HG02870 (cell line): ENCODE data around the gene FRMD4A.

Source experiments
- ATAC-seq: cut with Tn5 transposase; IDR thresholded peaks from one replicate; pipeline ENCODE4 v1.9.1; 2021; ENCODE audit warnings: mild to moderate bottlenecking, moderate library complexity; ENCODE audit not compliant: unreplicated experiment

Gene FRMD4A

DNA sequence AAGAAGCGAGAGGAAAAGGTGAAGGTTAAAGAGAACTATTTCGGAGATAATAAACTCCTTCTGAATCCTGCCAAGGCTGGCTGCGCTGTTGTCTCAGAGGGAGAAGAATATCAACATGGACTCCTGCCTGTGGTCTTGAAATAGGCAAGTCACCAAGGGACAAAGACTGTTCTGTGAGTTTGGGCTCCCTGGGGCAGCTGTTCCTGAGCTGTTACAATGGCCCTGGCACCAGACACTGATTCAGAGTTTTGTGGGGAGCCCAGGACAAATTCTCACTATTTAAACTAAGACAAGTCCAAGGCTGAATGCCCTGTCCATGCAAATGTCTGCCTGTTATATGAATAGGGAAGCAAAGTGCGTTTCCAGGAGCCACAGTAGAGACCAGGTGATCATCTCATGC is 662.6 kb downstream of the FRMD4A start:
- ATAC-seq = no peak

DNA sequence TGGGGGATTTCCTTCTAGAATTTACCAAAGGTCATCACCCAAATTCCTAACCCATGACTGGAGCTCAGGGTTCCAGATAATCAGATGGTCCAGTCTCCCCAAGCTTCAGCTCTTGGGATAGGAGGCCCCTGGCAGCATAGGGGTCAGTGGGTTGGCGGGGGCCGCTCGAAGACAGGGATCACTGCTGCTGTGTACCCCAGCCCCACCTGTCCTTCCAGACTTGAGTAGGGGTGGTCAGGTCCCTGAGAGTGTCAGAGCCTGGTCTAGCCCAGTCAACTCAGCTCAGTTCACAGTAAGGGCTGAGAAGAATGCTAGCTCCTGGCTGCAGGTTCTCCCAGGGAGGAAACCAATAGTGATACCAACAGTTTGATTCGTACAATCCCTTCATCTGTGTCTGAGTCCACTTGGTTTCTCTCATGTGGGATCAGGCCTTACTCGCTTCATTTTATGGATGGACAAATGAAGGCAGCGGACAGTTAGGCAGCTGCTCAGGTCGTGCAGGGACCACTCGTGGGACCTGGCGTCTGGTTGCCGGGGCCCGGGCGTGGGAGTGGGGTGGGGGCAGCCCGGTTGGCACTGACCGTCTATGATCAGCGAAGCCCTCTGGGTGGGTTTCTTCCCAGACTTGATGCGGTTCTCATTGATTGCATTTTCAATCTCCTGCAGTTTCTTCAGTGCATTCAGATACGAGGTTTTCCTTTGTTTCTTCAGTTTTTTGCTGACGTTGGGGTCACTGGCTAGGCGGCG is 665.0 kb downstream of the FRMD4A start:
- no peak for ATAC-seq

DNA sequence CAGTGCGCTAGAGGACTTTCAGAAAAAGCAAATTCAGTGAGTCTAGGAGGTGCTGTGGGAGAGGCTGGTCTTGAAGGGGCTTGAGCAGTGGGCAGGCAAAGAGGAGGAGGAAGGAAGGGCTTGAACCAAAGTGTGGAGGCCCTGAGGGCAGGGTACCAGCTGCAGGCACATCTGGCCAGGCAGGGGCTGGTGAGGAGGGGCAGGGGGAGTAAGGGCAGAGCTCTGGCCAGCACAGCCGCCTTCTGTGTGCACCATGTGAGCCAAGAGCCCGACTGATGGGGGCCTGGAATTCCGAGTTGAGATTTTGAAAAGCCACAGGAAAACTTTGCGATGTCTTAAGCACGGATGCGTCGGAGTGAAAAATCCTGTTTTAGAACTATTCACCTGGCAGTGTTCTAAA is 669.5 kb downstream of the FRMD4A start:
- no peak for ATAC-seq

DNA sequence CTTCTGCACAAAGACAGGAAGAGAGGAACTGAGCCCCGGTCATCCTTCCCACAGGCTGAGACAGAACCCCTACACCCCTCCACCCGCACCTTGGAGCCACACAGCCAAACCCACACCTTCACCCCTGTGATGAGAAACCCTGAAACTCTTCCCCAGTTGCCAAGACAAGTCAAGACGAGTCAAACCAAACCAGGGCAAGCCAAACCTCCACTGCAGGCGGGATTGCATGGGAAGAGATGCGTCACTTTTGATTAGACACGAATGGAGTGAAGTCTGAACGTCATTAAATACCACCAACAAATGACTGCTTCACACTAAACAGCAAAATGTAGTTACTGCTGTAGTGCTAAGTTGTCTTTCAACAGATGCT is 670.2 kb downstream of the FRMD4A start:
- ATAC-seq = no peak

DNA sequence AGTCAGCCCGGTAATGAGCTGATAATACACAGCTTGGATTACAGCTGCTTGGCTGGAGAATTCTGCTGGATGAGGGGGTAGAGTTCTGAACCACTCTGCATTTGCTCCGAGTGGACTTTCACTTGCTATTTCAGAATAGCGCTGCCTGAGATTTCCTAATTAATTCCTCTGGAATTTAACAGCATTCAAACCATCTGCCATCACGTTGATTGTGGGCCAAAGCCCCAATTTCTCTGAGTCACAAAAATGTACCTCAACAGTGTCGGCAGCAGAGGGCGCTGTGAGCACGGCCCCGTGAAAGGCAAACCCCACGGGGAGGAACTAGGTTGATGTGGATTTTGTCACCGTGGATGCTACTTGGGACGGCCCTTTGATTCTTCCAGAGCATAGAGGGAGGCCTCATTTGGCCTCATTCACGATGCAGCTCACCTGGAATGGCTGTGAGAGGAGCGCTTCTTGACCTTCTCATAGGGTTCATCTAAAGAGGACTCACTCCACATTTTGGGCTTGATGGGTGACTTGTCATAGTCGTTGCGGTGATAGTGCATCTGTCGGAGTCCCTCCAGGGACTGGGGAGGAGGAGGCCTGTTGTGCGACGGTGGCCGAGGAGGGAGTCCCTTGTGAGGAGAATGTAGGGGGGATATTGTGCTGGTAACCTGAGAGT is 670.7 kb downstream of the FRMD4A start:
- no peak for ATAC-seq

DNA sequence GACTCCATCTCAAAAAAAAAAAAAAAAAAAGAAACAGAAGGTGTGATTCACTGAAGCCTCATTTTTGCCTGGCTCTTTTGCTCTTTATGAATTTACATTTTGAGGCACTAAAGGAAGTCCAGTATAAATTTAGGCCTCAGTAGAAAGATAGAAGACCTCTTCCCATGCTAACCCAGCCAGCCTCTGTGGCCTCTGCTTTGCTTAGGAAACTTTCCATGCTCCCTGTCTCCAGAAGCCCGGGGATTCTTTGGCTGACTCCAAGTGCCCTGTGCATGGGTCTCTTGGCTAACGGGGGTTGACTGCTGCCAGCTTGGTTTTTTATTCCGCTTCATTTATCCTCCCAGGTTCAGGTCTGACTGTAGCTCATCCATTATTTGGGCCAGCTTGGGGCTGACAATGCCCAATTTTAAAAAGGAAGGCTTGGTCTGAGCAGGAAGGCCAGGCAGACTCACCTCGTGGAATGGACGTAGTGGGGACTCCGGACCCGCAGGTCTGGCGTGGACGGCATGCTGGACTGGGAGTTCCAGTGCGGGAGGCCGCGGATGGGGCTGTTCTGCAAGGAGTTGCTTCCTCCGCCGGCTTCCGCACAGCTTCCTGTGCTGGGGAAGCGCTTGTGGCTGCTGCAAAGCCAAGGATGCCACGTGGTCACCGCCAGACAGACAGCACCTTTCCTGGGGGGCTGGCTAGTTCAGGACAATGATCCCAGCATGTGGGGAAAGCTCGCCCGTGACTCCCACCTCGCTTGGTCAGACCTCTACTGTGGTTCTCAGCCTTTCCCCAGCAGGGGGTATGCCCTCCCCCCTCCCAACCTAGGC is 671.6 kb downstream of the FRMD4A start:
- no peak for ATAC-seq

DNA sequence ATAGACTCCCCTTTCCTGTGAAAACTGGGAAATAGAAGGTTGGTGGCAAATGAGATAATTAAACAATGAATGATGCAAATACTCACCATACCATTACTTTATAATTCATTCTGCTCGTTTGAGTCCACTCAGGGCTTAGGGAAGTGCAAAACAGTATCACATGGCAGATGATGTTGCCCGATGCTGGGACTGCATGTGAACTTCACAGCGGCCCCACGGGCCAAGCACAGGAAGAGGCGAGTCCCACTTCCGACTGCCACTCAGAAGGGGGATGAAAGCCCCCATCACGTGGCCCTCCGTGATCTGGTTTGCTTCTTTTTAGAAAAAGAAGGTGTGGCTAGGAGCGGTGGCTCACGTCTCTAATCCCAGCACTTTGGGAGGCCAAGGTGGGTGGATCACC is 672.5 kb downstream of the FRMD4A start:
- ATAC-seq = no peak

DNA sequence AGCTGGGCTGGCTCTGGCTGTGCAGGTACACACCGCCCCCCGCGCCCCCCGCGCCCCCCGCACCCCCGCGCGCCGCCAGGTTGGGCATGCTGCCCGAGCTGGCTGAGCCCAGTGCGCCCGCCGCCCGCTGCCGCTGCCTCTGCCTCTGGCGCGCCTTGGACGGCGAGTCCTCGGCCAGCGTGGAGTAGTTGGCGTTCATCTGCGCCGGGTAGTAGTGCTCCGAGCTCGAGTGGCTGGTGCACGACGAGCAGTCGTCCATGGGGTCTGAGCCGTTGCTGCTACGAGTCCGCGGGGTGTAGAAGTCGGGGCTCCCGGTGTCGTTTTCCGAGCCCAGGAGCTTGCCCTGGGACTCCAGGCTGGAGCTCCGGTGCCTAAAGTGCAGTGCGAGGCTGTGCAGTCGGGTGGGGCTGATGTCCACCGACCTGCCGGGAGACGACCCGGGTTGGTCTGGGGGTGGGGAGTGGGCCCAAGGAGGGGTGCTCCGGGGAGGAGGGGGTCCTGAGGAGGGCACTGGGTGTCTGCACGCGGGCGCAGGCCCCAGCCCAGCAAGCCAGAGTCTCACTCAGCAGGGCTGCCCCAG is 673.5 kb downstream of the FRMD4A start:
- no peak for ATAC-seq

DNA sequence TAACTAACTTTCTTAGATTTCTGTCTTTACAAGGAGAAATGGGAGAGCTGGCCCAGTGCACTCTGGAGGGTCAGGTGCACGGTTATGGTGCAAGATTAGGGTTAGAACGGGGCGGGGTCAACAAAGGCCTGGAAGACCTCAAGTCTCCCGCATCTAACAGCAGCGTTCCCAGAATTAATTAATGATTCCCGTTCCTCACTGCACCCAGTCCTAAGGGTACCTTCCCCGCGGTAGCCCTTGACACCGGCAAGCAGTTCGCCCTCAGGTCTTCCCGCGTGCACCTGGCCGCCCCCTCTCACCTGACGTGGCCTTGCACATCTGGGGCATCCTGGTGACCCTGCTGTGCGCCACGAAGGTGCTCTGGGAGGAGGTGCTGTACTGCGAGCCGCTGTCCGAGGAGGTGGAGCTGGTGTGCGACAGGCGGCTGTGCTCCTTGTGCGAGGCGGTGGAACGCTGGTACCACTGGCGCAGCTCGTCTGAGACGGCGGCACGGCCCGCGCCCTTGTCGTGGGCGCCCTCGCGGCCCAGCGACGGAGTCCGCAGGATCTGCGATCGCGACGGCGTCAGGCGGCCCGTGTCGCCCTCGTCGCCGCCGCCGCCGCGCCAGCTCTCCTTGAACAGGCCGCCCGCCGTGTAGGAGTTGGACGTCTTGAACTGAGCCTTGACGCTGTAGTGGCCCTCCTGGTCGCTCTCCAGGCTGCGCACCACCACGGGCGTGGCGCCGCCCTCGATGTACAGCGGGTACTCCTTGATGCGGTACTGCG is 674.2 kb downstream of the FRMD4A start:
- ATAC-seq = no peak

DNA sequence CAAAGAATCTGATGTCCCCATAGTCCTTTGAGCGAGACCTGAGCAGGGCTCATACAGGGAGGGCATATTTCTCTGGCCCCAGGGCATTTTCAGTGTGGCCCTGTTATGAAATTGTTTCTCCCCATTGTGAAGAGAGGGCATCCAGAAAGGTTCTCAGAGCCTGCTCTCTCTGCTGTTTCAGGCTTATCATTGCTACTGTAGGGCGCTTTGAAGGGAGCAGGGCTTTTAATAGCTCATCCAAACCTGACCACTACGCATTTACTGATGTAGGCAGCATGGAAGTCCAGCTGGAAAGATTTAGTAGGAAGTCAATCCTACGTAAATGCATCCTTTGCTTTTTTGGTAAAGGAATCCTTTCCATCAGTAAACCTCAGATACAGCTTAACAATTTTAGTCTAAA is 675.9 kb downstream of the FRMD4A start:
- no peak for ATAC-seq

DNA sequence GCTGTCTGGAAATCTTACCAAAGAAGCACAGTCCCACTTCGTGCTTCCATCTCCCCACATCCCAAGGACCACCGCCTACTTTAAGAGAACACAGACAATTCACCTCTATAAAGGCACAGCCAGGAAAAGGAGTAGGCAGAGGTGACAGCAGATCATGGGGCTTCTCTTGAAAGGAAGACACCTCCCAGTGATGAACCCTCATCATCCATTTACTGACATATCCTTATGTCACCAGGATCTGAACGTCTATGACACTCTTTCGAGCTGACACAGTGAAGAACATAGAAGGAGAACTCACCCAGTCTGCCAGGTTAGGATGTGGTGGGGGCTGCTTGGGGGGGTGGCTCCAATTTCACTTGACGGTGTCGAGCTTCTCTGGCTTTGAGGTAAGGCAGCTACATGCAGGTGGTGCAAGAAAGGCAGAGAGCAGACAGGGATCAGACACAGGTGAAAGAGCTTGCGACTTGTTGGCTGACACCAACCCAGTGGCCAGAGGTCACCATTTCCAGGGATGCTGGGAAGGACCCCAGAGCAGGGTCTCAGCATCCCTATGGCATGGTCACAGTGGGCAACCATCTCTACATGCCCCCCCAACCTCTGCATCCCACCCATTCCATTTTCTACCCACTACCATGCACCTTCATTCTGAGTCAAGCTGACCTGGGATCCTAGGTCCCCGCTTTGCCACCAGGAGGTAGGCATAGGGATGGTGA is 676.5 kb downstream of the FRMD4A start:
- ATAC-seq = no peak

DNA sequence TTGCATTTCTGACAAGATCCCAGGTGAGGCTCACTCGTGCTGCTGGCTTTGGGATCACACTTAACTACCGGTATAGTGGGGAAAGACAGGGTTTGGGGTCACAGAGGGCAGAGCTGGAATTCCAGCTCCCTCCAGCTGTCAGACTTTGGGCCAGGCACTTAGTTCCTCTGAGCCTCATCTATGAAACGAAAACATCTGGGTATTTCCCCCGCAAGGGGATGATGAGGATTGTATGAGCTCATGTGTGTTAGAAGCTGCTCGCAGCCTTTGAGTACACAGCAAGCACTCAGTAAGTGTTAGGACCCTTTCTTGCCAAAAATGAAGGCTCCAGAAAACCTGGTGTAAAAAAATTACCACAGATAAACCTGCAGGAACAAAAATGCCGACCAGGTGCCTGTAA is 677.9 kb downstream of the FRMD4A start:
- ATAC-seq = no peak

DNA sequence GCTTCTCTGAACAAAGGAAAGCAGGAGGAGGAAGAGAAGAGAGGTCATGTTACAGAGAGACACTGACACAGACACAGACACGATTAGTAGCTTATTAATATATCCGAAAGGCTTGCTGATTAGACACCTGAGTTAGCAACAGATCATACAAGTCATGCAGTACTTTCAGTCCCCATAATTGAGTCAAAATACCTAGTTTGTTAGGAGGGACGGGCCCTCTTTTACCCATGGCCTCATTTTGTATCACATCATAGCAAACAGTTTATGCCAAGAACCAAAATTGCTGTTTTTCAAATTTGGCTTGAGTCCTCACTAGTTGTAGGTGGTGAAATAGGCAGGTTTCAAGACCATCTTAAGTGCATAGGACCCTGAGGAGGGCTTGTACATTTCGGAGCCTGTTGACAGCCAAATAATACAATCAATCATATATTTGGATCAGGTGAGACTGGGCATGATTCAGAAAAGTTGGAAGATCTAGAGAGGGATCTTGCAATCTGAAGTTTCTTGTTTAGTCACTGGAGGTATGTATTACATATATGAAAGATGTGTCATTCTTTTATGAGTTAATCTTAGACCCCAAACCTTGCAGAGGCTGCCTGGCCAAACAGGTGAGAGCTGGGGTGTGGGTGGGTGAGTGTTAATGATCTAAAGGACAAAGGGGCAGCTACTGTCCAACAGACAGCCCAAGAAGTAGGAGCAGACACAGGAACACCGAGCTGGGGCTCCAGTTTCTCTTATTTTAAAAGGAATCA is 678.6 kb downstream of the FRMD4A start:
- no peak for ATAC-seq

DNA sequence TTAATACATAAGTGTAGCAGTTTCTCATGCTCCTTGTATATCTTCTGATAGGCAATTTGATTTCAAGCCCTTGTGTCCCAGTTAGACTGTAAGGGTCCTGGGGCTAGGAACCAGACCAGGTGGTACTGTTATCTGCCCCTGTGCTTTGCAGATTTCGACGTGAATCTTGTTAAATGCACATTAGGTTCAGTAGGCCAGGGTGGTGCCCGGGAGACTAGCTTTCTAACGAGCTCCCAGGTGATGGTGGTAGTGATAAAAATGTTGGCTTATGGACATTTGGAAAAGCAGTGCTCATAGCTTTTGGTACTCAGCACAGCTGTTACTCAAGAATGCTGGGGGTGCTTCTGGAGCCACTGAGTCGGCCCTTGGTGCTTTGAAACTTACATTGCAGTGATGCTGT is 679.8 kb downstream of the FRMD4A start:
- no peak for ATAC-seq

DNA sequence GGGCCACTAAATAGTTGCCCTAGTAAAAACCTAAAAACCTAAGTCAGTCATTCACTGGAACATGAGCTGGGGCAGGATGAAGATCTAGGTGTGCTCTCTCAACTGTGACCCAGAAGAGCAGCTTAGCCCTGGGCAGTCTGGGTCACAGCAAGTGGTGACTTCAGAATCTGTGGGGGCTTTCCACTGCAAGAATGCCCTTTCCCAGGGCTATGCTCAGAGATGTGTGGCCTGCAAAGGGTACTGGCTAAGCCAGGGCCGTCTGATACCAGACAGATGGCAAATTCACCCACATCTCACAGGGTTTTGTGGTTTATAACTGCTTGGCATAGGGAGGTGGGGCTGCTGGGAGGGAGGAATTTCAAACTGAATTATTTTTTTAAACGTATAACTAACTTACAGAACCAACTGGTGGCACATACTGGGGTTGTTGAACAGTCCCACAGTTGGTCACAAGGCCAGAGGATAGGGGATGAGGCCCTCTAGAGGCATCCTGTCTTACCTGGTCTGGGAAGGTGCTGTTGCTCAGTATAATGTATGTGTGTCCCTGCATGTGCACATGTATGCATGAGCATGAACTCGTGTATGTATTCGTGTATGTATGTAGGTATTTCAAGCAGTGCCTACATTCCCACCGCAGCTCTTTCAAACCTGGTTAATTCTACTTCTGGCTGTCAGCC is 680.7 kb downstream of the FRMD4A start:
- no peak for ATAC-seq

DNA sequence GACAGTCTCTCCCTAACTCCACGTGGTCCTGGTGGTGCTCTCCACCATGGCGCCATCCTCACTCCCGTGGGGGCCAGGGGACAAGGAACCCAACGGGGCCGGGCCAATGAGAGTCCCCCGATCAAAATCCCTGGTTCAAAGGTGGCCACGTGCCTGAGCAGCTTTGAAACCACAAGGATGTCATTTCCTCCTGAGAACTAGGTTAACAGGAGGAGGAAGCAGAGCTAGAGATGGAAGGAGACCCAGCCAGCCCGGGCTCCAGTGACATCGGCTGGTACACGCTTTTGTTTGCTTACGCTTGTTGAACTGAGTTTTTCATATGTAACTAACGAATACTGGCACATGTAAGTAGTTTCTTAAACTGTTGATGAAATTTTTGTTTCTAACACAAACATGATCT is 682.3 kb downstream of the FRMD4A start:
- ATAC-seq = no peak

DNA sequence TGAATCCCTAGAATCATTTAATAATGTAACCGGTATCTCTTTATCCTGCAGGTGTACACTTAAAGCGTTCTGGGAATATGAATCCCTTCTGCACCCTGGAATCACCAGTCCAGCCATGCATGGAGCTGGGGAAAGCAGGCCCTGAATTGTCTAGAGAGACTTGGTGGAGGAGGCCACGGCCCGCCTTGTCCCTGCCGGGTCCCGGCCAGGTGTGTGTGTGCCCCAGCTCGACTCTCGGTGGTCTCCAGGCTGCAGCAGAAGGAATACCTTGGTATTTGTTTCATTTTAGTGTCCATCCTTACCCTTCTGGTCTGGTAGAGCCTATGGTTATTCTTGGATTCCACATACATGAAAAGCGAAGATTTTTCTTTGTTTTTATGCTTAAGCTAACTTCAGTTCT is 685.9 kb downstream of the FRMD4A start:
- ATAC-seq = no peak

DNA sequence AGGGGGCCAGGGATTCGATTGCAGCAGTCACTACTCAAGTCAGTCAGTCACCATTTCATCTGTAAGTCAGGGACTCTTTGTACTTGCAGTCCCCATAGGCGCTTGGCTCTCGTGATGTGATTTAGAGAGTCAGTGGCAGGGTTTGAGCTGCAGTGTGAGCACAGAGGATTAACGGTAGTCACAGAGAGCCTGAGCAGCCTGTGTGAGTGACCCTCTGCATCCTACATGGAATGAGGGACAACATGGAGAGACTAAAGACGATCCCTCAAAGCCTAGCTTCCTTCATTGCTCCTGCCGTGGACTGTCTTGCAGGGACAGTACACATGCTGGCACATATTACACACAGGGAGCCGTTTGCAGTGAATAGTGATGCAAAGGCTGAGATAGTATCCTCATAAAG is 687.7 kb downstream of the FRMD4A start:
- ATAC-seq = no peak

DNA sequence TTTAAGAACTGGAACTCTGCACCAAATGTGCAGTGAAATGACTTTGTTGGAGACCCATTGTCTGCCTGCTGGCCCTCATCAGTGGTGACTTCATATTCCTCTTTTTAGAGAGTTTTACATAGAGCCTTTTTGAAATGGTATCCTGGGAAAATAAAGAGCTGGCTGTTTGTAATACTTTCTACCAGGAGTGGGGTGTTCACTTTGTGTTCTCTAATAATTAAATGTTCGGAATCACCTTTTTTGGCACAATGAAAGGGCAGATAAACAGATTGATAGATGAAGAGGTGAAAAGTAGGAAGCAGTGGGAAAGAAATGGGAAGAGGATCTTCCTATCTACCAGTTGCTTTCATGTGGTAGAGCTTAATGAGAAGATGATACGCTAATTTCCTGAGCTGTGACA is 688.4 kb downstream of the FRMD4A start:
- no peak for ATAC-seq
